ENCODE data around the gene RGL2.
"Not testable (repeated sequence)": the region's sequence is repeated elsewhere in the genome, so short reads cannot be mapped to it uniquely, and the experiment has no call there.

Gene RGL2, protein sequence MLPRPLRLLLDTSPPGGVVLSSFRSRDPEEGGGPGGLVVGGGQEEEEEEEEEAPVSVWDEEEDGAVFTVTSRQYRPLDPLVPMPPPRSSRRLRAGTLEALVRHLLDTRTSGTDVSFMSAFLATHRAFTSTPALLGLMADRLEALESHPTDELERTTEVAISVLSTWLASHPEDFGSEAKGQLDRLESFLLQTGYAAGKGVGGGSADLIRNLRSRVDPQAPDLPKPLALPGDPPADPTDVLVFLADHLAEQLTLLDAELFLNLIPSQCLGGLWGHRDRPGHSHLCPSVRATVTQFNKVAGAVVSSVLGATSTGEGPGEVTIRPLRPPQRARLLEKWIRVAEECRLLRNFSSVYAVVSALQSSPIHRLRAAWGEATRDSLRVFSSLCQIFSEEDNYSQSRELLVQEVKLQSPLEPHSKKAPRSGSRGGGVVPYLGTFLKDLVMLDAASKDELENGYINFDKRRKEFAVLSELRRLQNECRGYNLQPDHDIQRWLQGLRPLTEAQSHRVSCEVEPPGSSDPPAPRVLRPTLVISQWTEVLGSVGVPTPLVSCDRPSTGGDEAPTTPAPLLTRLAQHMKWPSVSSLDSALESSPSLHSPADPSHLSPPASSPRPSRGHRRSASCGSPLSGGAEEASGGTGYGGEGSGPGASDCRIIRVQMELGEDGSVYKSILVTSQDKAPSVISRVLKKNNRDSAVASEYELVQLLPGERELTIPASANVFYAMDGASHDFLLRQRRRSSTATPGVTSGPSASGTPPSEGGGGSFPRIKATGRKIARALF

DNA sequence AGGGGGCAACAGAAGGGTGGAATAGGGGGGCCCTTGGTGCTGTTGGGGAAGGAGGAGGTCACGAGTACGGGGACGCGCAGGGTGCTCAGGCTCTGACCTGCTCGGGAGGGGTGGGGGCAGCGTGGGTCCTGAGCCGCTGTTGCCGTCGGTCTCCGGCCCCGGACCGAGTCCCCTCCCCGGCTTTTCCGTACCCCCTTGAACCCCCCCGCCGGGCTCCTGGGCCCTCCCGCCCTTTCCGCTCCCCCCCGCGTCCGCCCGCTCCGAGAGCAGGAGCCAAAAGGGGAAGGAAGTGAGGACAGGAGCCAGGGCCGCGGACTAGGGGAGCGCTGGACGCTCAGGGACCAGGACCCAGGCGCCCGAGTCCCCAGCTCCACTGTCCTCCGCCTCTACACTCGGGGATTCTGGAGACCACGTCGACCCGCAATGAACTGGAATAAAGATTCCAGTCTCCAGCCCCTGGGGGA is at the start of gene RGL2:
RGL2 (minus strand) TSS at position 170 of the 464 bp plus-strand sequence. CDS start 332 bp downstream, outside the sequence.
- peak; percentile 87 for DNase-seq

- DNase-seq = no peak
Observed at GRCh38 chr6:33347816-33348215, 49.1 kb upstream of the RGL2 start.

DNA sequence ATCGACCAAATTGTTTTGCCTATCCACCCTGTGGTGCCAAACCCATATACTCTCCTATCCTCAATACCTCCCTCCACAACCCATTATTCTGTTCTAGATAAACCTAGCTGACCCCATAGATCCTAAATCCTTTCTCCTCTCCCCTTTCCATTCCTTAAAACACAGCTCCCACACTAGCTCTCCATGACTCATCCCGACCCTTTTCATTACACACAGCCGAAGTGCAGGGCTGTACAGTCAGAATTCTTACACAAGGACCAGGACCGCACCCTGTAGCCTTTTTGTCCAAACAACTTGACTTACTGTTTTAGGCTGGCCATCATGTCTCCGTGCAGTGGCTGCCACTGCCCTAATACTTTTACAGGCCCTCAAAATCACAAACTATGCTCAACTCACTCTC is 48.2 kb upstream of the RGL2 start:
- DNase-seq = not testable (repeated sequence)

DNA sequence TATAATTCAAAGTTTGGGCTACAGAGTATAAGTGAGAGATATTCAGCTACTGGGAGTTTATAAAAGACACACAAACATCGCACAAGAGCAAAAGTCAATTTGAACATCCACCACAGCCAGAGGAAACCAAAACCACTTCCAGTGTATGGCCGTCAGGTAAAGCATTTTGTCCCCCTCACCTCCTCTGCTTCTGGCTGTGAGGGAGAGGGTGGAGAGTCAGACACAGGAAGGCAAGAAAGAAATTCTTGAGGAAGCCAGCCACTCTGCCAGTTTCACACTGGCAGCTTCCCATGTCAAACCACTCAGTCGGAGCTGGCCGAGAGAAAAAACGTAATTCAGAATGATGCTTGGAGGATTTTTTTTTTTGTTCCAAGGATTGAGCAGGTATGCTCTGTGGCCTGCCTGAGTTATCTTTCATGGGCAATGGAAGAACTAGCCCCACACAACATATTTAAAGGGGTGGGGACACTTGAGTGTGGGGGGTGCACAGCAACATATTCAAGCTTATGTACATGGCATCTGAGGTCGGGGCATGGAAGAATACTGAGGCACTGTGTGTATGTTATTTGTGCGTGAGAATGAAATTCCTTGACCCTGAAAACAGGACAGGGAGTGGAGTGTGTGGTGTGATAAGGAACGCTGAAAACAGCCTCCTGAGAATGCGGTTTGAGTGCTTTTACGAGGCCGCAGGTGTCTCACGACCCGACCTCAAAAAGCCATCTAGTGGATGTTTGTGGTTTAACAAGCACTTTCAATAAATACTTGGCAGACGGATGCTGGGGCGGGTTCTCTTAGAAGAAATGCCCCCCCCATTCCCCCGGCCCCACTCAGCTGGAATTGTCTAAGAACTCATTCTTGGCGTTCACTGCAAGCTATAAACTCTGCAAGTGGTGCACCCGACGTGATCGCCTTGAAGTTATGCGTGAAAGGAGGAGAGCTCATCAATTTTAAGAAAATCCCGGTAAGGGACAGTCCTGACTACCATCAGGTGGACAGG is 46.3 kb upstream of the RGL2 start:
- DNase-seq = peak; percentile 72

DNA sequence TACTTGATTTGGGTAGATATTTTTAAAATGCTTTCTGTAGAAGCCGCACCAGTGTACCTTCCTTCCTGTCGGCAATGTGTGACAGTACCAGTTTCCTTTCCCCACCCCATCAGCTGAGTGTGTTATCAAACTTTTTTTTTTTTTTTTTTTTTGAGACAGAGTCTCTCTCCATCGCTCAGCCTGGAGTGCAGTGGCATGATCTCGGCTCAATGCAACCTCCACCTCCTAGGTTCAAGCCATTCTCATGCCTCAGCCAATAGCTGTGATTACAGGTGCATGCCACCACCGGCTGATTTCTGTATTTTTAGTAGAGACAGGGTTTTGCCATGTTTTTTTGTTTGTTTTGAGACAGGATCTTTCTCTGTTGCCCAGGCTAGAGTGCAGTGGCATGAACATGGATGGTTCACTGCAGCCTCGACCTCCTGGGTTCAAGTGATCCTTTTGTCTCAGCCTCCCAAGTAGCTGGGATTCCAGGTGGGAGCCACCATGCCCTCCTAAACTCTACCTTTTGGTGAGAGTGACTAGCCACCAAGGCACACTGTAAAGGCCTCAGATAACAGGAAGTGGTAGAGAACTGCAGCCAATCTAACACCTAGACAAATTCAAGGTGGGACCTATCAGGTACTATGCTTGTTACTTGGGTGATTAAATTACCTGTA is 45.3 kb upstream of the RGL2 start:
- DNase-seq = no peak

DNA sequence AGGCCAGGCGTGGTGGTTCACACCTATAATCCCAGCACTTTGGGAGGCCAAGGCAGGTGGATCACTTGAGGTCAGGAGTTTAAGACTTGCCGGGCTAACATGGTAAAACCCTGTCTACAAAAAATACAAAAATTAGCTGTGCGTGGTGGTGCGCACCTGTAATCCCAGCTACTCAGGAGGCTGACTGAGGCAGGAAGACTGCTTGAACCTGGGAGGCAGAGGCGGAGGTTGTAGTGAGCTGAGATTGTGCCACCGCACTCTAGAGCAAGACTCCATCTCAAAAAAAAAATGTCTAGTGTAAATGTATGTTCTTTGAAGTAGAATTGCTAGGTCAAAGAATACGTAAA is 44.8 kb upstream of the RGL2 start:
- DNase-seq = not testable (repeated sequence)

DNA sequence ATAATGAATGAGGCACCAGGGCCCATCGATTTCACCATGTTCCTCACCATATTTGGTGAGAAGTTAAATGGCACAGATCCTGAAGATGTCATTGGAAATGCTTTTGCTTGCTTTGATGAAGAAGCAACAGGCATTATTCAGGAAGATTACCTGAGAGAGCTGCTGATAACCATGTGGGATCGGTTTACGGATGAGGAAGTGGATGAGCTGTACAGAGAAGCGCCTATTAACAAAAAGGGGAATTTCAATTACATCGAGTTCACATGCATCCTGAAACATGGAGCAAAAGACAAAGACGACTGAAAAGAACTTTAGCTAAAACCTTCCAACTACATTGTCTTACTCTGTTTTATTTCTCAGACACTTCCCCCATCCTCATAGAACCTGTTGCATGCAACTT is 40.5 kb upstream of the RGL2 start:
- DNase-seq = no peak

GRCh38 chr6:33336495-33336894 is 37.8 kb upstream of the RGL2 start:
- DNase-seq = no peak

- DNase-seq = no peak
Observed at GRCh38 chr6:33335916-33336315, 37.2 kb upstream of the RGL2 start.

DNA sequence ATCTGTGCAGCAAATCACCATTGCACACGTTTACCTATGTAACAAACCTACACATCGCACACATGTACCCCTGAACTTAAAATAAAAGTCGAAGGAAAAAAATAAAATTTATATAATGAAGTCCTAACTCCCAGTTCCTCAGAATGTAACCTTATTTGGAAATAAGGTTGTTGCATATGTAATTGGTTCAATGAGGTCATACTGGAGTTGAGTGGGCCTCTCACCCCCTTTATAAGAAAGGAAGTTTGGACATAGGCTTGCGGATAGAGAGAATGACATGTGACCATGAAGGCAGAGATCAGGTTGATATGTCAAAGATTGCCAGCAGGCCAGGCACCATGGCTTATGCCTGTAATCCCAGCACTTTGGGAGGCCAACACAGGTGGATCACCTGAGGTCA is 34.9 kb upstream of the RGL2 start:
- no peak for DNase-seq

DNA sequence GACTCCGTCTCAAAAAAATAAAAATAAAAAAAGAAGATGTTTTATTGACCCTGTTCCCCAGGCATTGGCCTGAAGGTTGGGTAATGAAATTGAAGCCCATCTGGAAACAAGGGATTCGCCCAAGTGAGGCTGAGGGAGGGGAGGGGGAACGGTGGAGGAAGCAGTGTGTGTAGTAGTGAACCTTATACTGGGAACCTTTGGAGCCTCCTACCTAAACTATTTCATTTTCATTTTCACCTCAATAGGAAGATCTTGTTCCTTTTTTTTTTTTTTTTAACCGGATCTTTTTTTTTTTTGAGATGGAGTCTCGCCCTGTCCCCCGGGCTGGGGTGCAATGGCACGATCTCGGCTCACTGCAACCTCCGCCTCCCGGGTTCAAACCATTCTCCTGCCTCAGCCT is 32.0 kb upstream of the RGL2 start:
- no peak for DNase-seq

- DNase-seq = no peak
Observed at GRCh38 chr6:33329058-33329457, 30.3 kb upstream of the RGL2 start.

GRCh38 chr6:33324125-33324524 is 25.4 kb upstream of the RGL2 start:
- DNase-seq = no peak

- DNase-seq = no peak
Observed at GRCh38 chr6:33323623-33323948, 24.8 kb upstream of the RGL2 start.

DNA sequence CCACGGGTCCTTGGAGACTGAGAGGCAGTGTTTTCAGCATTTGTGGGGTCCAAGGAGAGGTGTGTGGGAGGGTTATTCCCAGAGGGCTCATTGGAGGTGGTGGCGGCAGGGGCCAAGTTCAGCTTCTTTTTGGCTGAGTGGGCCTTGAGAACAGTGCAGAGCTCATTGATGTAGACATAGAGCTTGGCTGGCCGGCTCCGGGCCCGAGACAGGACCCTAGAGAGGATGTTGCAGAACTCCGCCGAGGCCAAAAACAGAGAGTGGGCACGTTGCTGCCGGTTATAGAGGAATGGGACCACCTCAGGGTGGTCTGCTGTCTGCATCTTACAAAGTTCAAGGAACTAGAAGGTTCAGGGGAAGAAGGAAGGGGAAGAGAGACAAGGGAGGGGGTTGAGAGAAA is 22.5 kb upstream of the RGL2 start:
- DNase-seq = no peak

DNA sequence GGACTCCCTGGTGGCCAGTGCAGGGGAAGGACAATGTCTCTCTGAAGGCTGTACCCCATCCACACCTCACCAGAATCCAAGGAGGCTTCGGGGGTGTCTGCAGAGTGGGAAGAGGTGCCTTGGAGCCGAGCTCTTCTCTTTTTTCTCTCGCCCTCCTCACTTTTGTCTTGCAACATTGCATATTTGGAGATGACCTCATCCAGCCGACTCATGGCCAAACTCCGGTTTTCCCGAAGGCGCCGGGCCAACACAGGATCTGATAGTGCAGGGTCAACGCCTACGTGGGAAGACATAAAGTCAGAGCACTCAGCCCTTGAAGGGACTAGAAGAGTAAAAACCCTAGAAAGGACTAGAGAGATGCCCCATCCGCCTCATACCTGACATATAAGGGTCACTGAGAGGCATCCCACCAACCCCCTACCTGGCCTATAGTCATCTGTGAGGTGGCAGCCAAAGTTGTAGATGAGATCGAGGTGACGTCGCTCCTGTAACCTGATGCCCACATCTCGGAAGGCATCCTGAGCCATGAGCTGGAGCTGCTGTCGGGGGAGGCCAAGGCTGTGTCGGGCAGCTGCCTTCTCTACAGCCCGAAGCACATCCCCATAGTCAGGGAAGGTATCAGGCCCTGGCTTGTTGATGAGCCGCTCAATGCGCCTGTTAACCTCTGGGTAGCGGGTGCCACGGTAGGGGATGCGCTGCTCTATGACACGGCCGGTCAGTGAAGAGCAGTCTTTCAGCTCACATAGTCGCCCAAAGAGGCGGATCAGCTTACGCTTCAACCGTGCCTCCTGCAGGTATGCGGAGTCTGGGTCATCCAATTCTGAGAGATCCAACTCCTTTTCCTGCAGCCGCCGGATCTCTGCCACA is 21.8 kb upstream of the RGL2 start:
- DNase-seq = no peak

GRCh38 chr6:33319939-33320314 is 21.2 kb upstream of the RGL2 start:
- DNase-seq = no peak

GRCh38 chr6:33318426-33319073 is 19.8 kb upstream of the RGL2 start:
- DNase-seq = no peak

GRCh38 chr6:33317669-33318425 is 19.1 kb upstream of the RGL2 start, which contains the start of gene ZBTB22:
Gene ZBTB22, minus strand, starts transcription at chr6:33317744. Its CDS starts 828 bp downstream, at chr6:33316916.
- peak; percentile 98 for DNase-seq

DNA sequence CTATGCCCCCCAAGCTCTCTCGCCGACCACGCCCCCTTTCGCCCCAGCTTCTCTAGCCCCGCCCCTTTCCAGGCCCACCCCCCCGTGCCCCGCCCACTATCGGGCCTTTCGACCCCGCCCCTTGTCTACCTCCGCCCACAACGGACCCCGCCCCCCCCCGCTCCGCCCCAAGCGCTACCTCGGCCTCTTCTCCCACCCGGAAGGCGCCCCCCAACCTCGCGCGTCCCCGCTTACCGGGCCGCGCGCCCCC is 18.6 kb upstream of the RGL2 start:
- DNase-seq = no peak

Measured in left hindlimb (tissue), 1 donor.